Nephron progenitor cell (in vitro differentiated cells): ENCODE results near the gene MYEOV.

ENCODE experiments used
- DNase-seq: peaks from one replicate; pipeline ENCODE4 v3.0.0; 2021
- H3K27ac Mint-ChIP-seq: 2 replicates; pipeline ENCODE4 v1.8.0; 2021; ENCODE audit warnings: mild to moderate bottlenecking, moderate library complexity, mixed read lengths
- H3K27me3 Mint-ChIP-seq: 2 replicates; pipeline ENCODE4 v1.8.0; 2021; ENCODE audit warnings: mild to moderate bottlenecking, low read depth, mixed read lengths; ENCODE audit not compliant: poor library complexity
- H3K36me3 Mint-ChIP-seq: 2 replicates; pipeline ENCODE4 v1.8.0; 2021; ENCODE audit warnings: low read depth, mixed read lengths
- H3K4me1 Mint-ChIP-seq: 2 replicates; pipeline ENCODE4 v1.8.0; 2021; ENCODE audit warnings: mixed read lengths
- H3K4me3 Mint-ChIP-seq: 2 replicates; pipeline ENCODE4 v1.8.0; 2021; ENCODE audit warnings: mild to moderate bottlenecking, moderate library complexity, mixed read lengths
- H3K9me3 Mint-ChIP-seq: 2 replicates; pipeline ENCODE4 v1.8.0; 2021; ENCODE audit warnings: mild to moderate bottlenecking, moderate library complexity, mixed read lengths
- TF ChIP-seq, protein P1 (sequence below): fragments of 200-600 bp; sonication (generic); IDR thresholded peaks from 2 replicates; pipeline ENCODE4 v1.5.0; 2021; ENCODE audit warnings: antibody characterized with exemption

MYEOV gene

DNA sequence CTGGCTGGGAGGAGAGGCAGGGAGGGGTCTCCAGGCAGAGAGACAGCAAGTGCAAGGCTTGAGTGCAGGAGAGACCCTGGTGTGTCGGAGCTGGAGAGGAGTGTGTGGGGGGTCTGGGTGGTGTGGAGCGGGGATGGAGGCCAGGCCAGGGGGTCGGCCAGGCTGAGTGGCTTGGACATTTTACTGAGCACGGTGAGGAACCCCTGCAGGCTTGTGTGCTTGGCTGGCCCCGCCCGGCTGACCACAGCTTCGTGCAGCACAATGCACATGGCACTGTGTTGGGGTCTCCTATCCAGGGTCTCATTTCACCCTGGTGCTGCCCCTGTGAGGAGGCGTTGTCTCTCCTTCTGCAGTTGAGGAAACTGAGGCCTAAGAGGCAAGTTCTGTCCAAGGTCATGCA is 5.6 kb downstream of the MYEOV start:
- Mint-ChIP-seq H3K4me1 (peaks cover 51% of the 10 kb centered on the region), H3K27me3 (peaks cover 20% of the 10 kb centered on the region), H3K27ac (no peak overlapping the region), H3K9me3 (no peaks in the 10 kb centered on the region), H3K36me3 (no peaks in the 10 kb centered on the region), H3K4me3 (no peak overlapping the region)
- DNase-seq: no peak
- TF ChIP-seq, protein P1, sequence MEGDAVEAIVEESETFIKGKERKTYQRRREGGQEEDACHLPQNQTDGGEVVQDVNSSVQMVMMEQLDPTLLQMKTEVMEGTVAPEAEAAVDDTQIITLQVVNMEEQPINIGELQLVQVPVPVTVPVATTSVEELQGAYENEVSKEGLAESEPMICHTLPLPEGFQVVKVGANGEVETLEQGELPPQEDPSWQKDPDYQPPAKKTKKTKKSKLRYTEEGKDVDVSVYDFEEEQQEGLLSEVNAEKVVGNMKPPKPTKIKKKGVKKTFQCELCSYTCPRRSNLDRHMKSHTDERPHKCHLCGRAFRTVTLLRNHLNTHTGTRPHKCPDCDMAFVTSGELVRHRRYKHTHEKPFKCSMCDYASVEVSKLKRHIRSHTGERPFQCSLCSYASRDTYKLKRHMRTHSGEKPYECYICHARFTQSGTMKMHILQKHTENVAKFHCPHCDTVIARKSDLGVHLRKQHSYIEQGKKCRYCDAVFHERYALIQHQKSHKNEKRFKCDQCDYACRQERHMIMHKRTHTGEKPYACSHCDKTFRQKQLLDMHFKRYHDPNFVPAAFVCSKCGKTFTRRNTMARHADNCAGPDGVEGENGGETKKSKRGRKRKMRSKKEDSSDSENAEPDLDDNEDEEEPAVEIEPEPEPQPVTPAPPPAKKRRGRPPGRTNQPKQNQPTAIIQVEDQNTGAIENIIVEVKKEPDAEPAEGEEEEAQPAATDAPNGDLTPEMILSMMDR: no peak

- no peak overlapping the region for H3K27ac Mint-ChIP-seq
- peaks cover 46% of the 10 kb centered on the region for H3K4me1 Mint-ChIP-seq
- TF ChIP-seq, protein P1: no peak
- DNase-seq: no peak
- no peaks in the 10 kb centered on the region for H3K36me3 Mint-ChIP-seq
- H3K4me3 Mint-ChIP-seq: no peak overlapping the region
- H3K9me3 Mint-ChIP-seq: no peaks in the 10 kb centered on the region
- H3K27me3 Mint-ChIP-seq: peaks cover 17% of the 10 kb centered on the region
These were observed 6.4 kb downstream of the MYEOV start for GRCh38 chr11:69300120-69301060.

- Mint-ChIP-seq H3K4me3 (no peak overlapping the region), H3K4me1 (peaks cover 42% of the 10 kb centered on the region), H3K9me3 (no peaks in the 10 kb centered on the region), H3K27ac (no peak overlapping the region), H3K27me3 (peaks cover 15% of the 10 kb centered on the region), H3K36me3 (no peaks in the 10 kb centered on the region)
- DNase-seq: no peak
- TF ChIP-seq, protein P1: no peak
These were observed 7.1 kb downstream of the MYEOV start for GRCh38 chr11:69301081-69301454.

GRCh38 chr11:69301455-69302401 is 7.8 kb downstream of the MYEOV start:
- Mint-ChIP-seq H3K4me3 (no peak overlapping the region), H3K27me3 (peaks cover 9% of the 10 kb centered on the region), H3K4me1 (peaks cover 38% of the 10 kb centered on the region), H3K27ac (no peak overlapping the region), H3K36me3 (no peaks in the 10 kb centered on the region), H3K9me3 (no peaks in the 10 kb centered on the region)
- no peak for DNase-seq
- TF ChIP-seq, protein P1: no peak

DNA sequence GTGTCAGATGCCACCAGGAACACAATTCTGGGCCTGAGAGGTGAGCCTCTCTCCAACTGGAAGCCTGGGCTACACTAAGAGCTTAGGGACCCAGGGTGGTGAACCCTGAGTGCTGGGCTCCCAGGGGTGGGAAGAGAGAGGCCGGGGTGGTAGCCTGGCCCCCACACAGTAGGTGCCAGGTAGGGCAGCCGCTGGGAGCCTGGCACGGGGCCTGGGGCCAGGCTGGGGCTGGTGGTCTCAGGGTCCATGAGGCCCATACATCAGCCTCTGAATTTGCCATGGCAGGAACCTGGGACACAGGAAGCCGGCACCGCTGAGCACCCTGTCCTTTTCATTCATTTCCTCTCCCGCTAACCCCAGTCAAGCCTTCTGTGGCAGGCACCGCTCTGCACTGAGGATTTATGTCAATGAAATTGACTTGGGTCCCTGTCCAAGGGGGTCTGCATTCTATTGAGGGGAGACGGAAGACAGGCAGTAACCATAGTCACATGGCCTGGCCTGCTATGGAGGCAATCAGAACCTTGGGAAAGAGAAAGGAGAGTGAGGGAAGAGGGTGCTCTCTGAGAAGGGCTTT is 8.6 kb downstream of the MYEOV start:
- TF ChIP-seq, protein P1: no peak
- H3K4me3 Mint-ChIP-seq: no peak overlapping the region
- H3K36me3 Mint-ChIP-seq: no peaks in the 10 kb centered on the region
- no peak for DNase-seq
- no peaks in the 10 kb centered on the region for H3K9me3 Mint-ChIP-seq
- no peak overlapping the region for H3K27ac Mint-ChIP-seq
- peaks cover 30% of the 10 kb centered on the region for H3K4me1 Mint-ChIP-seq
- H3K27me3 Mint-ChIP-seq: peaks cover 6% of the 10 kb centered on the region
